Mucosa of descending colon (tissue), 3 donors: ENCODE measurements around the gene PTPRN2. TPM values are rescaled to one million over a fixed set of nuclear protein-coding genes. Genes with fewer than 3 reads are reported as not detected.
"Not testable (repeated sequence)": the region's sequence is repeated elsewhere in the genome, so short reads cannot be mapped to it uniquely, and the experiment has no call there.

ENCODE experiments used
- ATAC-seq: fragments of 200-7000 bp; cut with Tn5 transposase; one replicate; pipeline ENCODE4 v1.9.1; 2020; ENCODE audit warnings: mild to moderate bottlenecking, moderate library complexity
- DNase-seq, 3 donors: peaks; one replicate each; pipeline ENCODE4 v3.0.0-alpha.2; 2020
- H3K36me3 ChIP-seq: fragments of 200-600 bp; one replicate; pipeline ENCODE4 v1.8.0; 2021; ENCODE audit warnings: low read depth, mild to moderate bottlenecking
- H3K4me1 ChIP-seq: fragments of 200-600 bp; one replicate; pipeline ENCODE4 v1.8.0; 2021; ENCODE audit warnings: low read depth, mild to moderate bottlenecking
- H3K4me3 ChIP-seq: fragments of 200-600 bp; one replicate; pipeline ENCODE4 v1.8.0; 2021; ENCODE audit warnings: mild to moderate bottlenecking
- H3K9me3 ChIP-seq: fragments of 200-600 bp; one replicate; pipeline ENCODE4 v1.8.0; 2021; ENCODE audit warnings: mild to moderate bottlenecking
- intact Hi-C, 2 donors: fragments of 100-400 bp; cut with DNase I in 1 of 2; cut with micrococcal nuclease in 1 of 2; formaldehyde crosslinking; loops; one replicate each; pipeline versions ENCODE4 v1.11.0 to v1.11.1; 2022; cut with DNase I, micrococcal nuclease
- total RNA-seq, 3 donors: library from RNA; stranded (reverse); fragmentation: NEBNext Ultra II Directional in 2 of 3; extraction: Animal tissue kit (Norgen Biotek cat#: 25700) in 2 of 3; gene quantifications; one replicate each; pipeline versions ENCODE4 v1.2.1 to v1.2.4, GENCODE V29; 2021 to 2023
- TF ChIP-seq, protein P1 (sequence below): fragments of 200-600 bp; IDR thresholded peaks from one replicate; pipeline ENCODE4 v1.8.0; 2022; ENCODE audit warnings: antibody characterized with exemption, mild to moderate bottlenecking
- donor health status: DM: no; HTN: no; CAD: no; lungs with moderate emphysema.
- donor health status: DM: no; HTN: no; CAD: no.
- donor health status: DM: no; HTN: yes; CAD: no.

Gene PTPRN2
- total RNA-seq, 3 donors from 2014 or later = 12.5 to 28.0 (median 26.2) TPM

DNA sequence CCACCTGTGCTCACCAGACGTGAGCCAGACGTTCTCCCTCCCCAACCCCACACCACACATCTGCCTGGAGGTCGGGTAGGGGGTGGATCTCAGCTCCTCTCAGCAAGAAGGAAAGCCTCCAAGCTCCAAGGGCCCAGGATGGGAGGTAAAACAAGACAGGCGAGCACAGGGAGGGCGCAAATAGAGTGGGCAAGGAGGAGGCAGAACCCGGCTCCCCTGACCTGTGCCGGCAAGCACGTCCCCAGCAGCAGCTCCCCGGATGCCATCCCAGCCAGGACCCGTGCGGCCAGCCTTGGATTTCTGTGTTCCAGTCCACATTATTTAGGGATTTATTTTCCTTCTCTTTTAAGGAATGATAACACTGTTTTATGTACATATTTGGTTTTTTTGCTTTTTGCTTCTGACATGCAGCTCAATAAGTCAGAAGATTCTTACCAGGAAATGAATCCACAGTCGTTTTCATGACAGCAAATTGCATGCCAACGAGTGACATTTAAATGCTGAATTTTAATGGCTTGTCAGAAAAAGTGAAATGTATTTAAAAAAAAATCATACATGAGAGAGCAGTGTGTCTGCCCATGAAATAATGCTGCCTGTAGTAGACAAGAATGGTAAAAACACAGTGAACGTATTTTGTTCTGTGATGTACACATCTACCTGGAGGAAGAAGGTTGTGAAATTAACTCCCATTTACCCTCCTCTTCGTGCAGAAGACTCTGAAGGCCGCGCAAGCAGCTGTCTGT, 276.5 kb downstream of the PTPRN2 start:
- no peak overlapping the region for H3K4me3 ChIP-seq
- no peaks in the 10 kb centered on the region for H3K36me3 ChIP-seq
- H3K9me3 ChIP-seq = peaks cover 9% of the 10 kb centered on the region
- no peak for DNase-seq
- no peaks in the 10 kb centered on the region for H3K4me1 ChIP-seq
- intact Hi-C loops = no loop called here
- ATAC-seq = no peak
- TF ChIP-seq, protein P1, sequence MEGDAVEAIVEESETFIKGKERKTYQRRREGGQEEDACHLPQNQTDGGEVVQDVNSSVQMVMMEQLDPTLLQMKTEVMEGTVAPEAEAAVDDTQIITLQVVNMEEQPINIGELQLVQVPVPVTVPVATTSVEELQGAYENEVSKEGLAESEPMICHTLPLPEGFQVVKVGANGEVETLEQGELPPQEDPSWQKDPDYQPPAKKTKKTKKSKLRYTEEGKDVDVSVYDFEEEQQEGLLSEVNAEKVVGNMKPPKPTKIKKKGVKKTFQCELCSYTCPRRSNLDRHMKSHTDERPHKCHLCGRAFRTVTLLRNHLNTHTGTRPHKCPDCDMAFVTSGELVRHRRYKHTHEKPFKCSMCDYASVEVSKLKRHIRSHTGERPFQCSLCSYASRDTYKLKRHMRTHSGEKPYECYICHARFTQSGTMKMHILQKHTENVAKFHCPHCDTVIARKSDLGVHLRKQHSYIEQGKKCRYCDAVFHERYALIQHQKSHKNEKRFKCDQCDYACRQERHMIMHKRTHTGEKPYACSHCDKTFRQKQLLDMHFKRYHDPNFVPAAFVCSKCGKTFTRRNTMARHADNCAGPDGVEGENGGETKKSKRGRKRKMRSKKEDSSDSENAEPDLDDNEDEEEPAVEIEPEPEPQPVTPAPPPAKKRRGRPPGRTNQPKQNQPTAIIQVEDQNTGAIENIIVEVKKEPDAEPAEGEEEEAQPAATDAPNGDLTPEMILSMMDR = no peak

DNA sequence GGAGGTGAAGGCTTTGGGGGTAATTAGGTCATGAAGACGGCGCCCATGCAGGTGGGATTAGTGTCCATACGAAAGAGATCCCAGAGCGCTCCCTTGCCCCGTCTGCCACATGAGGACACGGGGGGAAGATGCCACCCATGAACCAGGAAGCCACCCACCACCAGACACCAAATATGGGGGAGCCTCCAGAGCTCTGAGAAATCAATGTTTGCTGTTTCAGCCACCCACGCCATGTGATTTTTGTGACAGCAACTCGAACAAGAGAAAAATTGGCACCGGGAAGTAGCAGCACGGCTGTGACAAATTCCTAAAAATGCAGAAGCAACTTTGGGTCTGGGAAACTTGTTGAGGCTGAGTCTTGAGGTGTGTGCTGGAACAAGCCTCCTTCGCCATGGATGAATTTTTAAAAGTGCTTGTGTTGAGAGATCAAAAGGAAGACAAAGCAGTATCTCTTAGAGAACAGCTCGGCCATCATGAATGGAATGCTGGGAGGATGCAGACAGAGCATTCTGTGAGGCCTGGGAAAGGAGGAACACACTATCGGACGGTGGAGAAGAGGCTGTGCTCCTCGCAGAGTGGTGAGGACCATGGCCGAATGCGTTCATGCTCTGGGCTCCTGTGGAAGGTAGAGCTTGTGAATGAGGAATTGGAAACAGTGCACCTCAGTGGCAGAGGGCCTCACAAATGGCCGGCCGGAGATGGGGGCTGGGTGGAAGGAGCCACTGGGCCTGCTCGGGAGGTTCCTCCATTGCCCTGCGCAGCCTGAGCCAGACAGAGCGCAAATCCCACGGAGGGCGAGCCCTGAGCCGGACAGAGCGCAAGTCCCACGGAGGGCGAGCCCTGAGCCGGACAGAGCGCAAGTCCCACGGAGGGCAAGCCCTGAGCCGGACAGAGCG, 277.5 kb downstream of the PTPRN2 start:
- TF ChIP-seq, protein P1 = no peak
- H3K4me3 ChIP-seq = no peak overlapping the region
- H3K4me1 ChIP-seq = no peaks in the 10 kb centered on the region
- ATAC-seq (no peak), DNase-seq (no peak)
- intact Hi-C loops = no loop called here
- H3K9me3 ChIP-seq = peaks cover 9% of the 10 kb centered on the region
- H3K36me3 ChIP-seq = no peaks in the 10 kb centered on the region

DNA sequence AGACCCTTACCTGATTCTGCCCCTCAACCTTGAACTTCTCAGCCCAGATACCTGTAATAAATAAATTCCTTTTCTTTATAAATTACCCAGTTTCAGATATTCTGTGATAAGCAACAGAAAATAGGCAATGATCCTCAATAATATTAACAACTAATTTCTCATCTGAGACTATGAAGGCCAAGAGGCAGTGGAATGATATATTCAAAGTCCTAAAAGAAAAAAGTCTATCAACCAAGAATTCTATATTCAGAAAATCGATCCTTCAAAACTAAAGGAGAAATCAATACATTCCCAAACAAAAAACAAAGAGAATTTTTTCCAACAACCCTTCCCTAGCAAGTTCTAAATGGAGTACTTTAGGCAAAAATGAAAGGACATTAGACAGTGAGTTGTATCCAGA, 279.6 kb downstream of the PTPRN2 start:
- TF ChIP-seq, protein P1 = no peak
- no peak overlapping the region for H3K4me3 ChIP-seq
- intact Hi-C loops = no loop called here
- no peak for ATAC-seq
- H3K4me1 ChIP-seq = no peaks in the 10 kb centered on the region
- peaks cover 9% of the 10 kb centered on the region for H3K9me3 ChIP-seq
- no peak for DNase-seq
- H3K36me3 ChIP-seq = no peaks in the 10 kb centered on the region

DNA sequence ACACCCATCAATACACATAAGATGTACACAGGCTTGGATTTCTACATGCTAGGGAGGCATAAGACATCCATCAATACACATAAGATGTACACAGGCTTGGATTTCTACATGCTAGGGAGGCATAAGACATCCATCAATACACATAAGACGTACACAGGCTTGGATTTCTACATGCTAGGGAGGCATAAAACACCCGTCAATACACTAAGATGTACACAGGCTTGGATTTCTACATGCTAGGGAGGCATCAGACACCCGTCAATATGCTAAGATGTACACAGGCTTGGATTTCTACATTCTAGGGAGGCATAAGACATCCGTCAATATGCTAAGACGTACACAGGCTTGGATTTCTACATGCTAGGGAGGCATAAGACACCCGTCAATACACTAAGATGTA, 283.6 kb downstream of the PTPRN2 start:
- H3K4me3 ChIP-seq, H3K36me3 ChIP-seq, H3K9me3 ChIP-seq, ATAC-seq, intact Hi-C loops, DNase-seq, H3K4me1 ChIP-seq: not testable (repeated sequence)

DNA sequence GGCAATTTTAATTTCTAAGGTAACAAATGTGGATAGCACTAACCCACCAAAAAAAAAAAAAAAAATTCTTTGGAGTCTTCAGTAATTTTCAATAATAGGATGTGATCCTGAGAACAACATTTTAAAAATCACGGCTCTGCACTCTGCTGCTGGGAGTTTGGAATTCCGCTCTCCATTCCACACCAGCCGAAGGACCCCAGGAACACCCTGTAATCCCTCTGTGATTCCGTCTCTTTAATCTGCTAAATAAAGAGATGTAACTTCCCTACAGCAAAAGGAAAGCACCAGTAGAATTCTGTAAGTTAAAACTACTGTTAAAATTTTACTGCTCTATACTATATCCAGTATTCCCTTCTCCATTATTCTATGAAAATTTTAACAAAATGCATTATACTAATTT, 284.5 kb downstream of the PTPRN2 start:
- ATAC-seq = no peak
- TF ChIP-seq, protein P1 = no peak
- no peak overlapping the region for H3K4me3 ChIP-seq
- no peaks in the 10 kb centered on the region for H3K36me3 ChIP-seq
- intact Hi-C loops = no loop called here
- peaks cover 7% of the 10 kb centered on the region for H3K9me3 ChIP-seq
- no peaks in the 10 kb centered on the region for H3K4me1 ChIP-seq
- no peak for DNase-seq
